Sigmoid colon (tissue), 4 donors: ENCODE measurements around the gene SFXN5.

Source experiments
- CTCF ChIP-seq, 4 experiments: fragments of 450-650 bp in 3 of 4; fragments of 200-600 bp in 1 of 4; IDR thresholded peaks; one replicate each; pipeline ENCODE4 v1.5.1; 2016 to 2019; ENCODE audit warnings: antibody characterized with exemption in 4 of 4, mild to moderate bottlenecking in 3 of 4, moderate library complexity in 2 of 4
- POLR2A ChIP-seq, 2 donors: fragments of 450-650 bp; IDR thresholded peaks; one replicate each; pipeline ENCODE4 v1.6.1; 2016; ENCODE audit warnings: antibody characterized with exemption in 2 of 2, mild to moderate bottlenecking in 2 of 2, moderate library complexity in 2 of 2
- POLR2AphosphoS5 ChIP-seq, 4 donors: sonication (generic); formaldehyde crosslinking; IDR thresholded peaks; one replicate each; pipeline ENCODE4 v1.6.1; 2017; ENCODE audit warnings: antibody characterized with exemption in 4 of 4

- TF ChIP-seq CTCF (IDR thresholded peaks at IDR 0.05) (no peak), POLR2A (IDR thresholded peaks at IDR 0.05) (no peak), POLR2AphosphoS5 (IDR thresholded peaks at IDR 0.05) (no peak)
Measured at GRCh38 chr2:72897785-72898584, 173.5 kb downstream of the SFXN5 start.
